ENCODE results near the gene LAMP1. TPM values are rescaled to one million over a fixed set of nuclear protein-coding genes. Genes with fewer than 3 reads are reported as not detected.
"Not testable (repeated sequence)": the region's sequence is repeated elsewhere in the genome, so short reads cannot be mapped to it uniquely, and the experiment has no call there.

LAMP1 gene
- total RNA-seq, 3 donors from 2014 or later (not counting 1 experiment from before 2014, with no cell fraction given) = 137 to 168 (median 159) TPM

- Histone ChIP-seq H3K9me3 (ENCODE audit: control insufficient read depth, insufficient read depth, low read length) (no peaks in the 10 kb centered on the region), H3K4me3 (ENCODE audit: low read length) (no peak overlapping the region), H3K4me1 (ENCODE audit: control insufficient read depth, insufficient read depth, low read length) (no peaks in the 10 kb centered on the region), H3K27ac (ENCODE audit: low read length) (no peak overlapping the region), H3K27me3 (ENCODE audit: control insufficient read depth, insufficient read depth, low read length) (no peaks in the 10 kb centered on the region), H3K36me3 (ENCODE audit: control insufficient read depth, insufficient read depth, low read length) (peaks cover 53% of the 10 kb centered on the region)
- DNase-seq = no peak
- 81% methylated on average over 3 of the region's 5 CpGs for WGBS (ENCODE audit: insufficient coverage)
- no peaks in the 10 kb centered on the region for H3K9me3 Mint-ChIP-seq
- ATAC-seq = no peak
- H3K27me3 Mint-ChIP-seq (ENCODE audit: low read depth in 2 of 2) = no peaks in the 10 kb centered on the region
- H3K36me3 Mint-ChIP-seq = no peaks in the 10 kb centered on the region
- H3K4me1 Mint-ChIP-seq = no peaks in the 10 kb centered on the region
- no peak for TF ChIP-seq CTCF (IDR thresholded peaks at IDR 0.05)
- no peak overlapping the region for H3K4me3 Mint-ChIP-seq
- H3K27ac Mint-ChIP-seq = no peak overlapping the region
- intact Hi-C loops (cut with micrococcal nuclease) = no loop called here
Measured at GRCh38 chr13:113258321-113259054, 38.6 kb upstream of the LAMP1 start.

DNA sequence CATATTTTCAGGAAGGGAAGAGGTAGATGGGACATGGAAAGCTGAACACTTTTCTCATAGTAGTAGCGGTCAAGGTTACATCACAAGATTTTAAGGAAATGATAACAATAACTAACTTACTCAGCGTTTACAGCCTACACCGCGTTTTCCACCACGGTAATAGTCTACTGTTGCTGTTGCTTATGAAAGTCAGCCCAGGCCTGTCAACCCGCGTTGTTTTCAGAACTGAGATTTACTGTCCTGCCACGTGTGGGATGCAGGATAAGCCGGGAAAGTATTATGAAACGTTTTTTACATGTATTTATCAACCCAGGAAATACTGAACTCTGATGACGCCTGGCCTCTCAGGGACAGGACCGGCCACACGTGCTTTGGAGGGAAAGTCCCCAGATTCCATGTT, 36.0 kb upstream of the LAMP1 start:
- H3K9me3 ChIP-seq (ENCODE audit: control insufficient read depth, insufficient read depth, low read length) = no peaks in the 10 kb centered on the region
- no peaks in the 10 kb centered on the region for H3K27me3 Mint-ChIP-seq (ENCODE audit: low read depth in 2 of 2)
- H3K9me3 Mint-ChIP-seq = no peaks in the 10 kb centered on the region
- H3K4me1 Mint-ChIP-seq = no peaks in the 10 kb centered on the region
- DNase-seq = no peak
- H3K4me1 ChIP-seq (ENCODE audit: control insufficient read depth, insufficient read depth, low read length) = no peaks in the 10 kb centered on the region
- ATAC-seq = no peak
- 91% methylated on average over 13 of the region's 13 CpGs for WGBS (ENCODE audit: insufficient coverage)
- H3K4me3 ChIP-seq (ENCODE audit: low read length) = no peak overlapping the region
- H3K4me3 Mint-ChIP-seq = no peak overlapping the region
- H3K36me3 Mint-ChIP-seq = no peaks in the 10 kb centered on the region
- no peaks in the 10 kb centered on the region for H3K27me3 ChIP-seq (ENCODE audit: control insufficient read depth, insufficient read depth, low read length)
- no peak overlapping the region for H3K27ac Mint-ChIP-seq
- H3K27ac ChIP-seq (ENCODE audit: low read length) = no peak overlapping the region
- no peak for TF ChIP-seq CTCF (IDR thresholded peaks at IDR 0.05)
- intact Hi-C loops (cut with micrococcal nuclease) = no loop called here
- H3K36me3 ChIP-seq (ENCODE audit: control insufficient read depth, insufficient read depth, low read length) = peaks cover 51% of the 10 kb centered on the region

DNA sequence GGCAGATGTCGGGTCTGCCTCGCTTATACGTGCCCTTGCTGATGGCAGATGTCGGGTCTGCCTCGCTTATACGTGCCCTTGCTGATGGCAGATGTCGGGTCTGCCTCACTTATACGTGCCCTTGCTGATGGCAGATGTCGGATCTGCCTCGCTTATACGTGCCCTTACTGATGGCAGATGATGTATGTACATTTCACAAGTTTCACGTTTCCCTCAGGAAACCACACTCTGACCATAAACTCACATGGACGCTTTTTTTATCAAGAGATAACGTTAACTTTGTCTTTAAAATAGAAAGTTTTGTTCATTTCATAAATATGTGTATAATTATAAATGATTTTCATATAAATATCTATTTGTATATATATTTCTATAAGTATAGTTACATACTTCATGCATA, 34.0 kb upstream of the LAMP1 start:
- ATAC-seq; H3K9me3 ChIP-seq (ENCODE audit: control insufficient read depth, insufficient read depth, low read length); H3K9me3 Mint-ChIP-seq; H3K27ac ChIP-seq (ENCODE audit: low read length); H3K27me3 Mint-ChIP-seq (ENCODE audit: low read depth in 2 of 2); H3K36me3 Mint-ChIP-seq; H3K4me3 Mint-ChIP-seq; DNase-seq; intact Hi-C loops (cut with micrococcal nuclease); H3K4me1 Mint-ChIP-seq; H3K4me1 ChIP-seq (ENCODE audit: control insufficient read depth, insufficient read depth, low read length); H3K27me3 ChIP-seq (ENCODE audit: control insufficient read depth, insufficient read depth, low read length); H3K27ac Mint-ChIP-seq; H3K4me3 ChIP-seq (ENCODE audit: low read length): not testable (repeated sequence)
- 49% methylated on average over 5 of the region's 14 CpGs for WGBS (ENCODE audit: insufficient coverage)
- H3K36me3 ChIP-seq (ENCODE audit: control insufficient read depth, insufficient read depth, low read length) = peaks cover 47% of the 10 kb centered on the region

DNA sequence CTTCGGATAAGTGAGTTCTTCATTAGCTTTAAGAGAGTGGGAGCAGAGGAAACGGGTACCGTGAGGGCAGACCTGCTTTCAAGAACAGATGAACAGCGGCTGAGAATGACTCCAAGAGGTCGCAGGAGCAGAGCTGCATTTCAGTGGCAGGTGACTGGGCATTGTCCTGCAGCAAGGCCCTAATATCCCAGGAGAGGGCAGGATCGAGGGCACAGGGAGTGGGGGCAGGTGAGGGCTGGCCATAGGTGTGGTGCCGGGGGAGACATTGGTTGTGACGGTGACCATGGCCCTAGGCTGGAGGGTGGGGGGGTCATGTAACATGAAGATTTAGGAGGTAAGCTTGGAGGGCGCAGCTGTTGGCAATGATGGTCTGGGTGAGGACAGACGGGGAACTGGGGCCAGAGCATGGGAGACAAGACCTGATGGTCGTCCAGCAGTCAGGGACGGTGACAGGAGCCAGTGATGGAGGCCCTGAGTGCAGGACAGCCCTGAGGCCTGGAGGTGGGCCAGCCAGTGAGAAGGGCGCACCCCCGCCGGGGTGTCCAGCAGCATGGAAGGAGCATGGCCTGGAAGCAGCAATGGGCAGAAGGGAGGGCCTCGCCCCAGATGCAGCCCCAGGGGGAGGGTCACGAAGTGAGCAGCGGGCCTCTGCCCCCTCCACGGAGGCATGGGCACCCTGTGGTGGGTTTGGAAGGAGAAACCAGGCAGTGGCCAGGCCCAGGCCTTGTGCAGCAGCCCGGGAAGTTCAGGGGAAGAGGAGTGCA, 29.2 kb upstream of the LAMP1 start:
- Mint-ChIP-seq H3K4me3 (no peak overlapping the region), H3K27ac (no peak overlapping the region), H3K9me3 (no peaks in the 10 kb centered on the region), H3K27me3 (ENCODE audit: low read depth in 2 of 2) (no peaks in the 10 kb centered on the region), H3K4me1 (no peaks in the 10 kb centered on the region), H3K36me3 (no peaks in the 10 kb centered on the region)
- no peaks in the 10 kb centered on the region for H3K9me3 ChIP-seq (ENCODE audit: control insufficient read depth, insufficient read depth, low read length)
- H3K4me1 ChIP-seq (ENCODE audit: control insufficient read depth, insufficient read depth, low read length) = no peaks in the 10 kb centered on the region
- H3K27ac ChIP-seq (ENCODE audit: low read length) = no peak overlapping the region
- 97% methylated on average over 20 of the region's 20 CpGs for WGBS (ENCODE audit: insufficient coverage)
- TF ChIP-seq CTCF (IDR thresholded peaks at IDR 0.05) = no peak
- no peak overlapping the region for H3K4me3 ChIP-seq (ENCODE audit: low read length)
- no peak for DNase-seq
- peaks cover 12% of the 10 kb centered on the region for H3K36me3 ChIP-seq (ENCODE audit: control insufficient read depth, insufficient read depth, low read length)
- ATAC-seq = no peak
- intact Hi-C loops (cut with micrococcal nuclease) = no loop called here
- no peaks in the 10 kb centered on the region for H3K27me3 ChIP-seq (ENCODE audit: control insufficient read depth, insufficient read depth, low read length)

All from natural killer cell (primary cell).